Fibroblast of the aortic adventitia (primary cell): Measurements from ENCODE around the gene P2RX5. TPM values are rescaled to one million over a fixed set of nuclear protein-coding genes. Genes with fewer than 3 reads are reported as not detected.

Experiments
- DNase-seq: peaks from one replicate; pipeline ENCODE4 v3.0.0-alpha.2; 2010; ENCODE audit warnings: low read depth
- H3K4me3 ChIP-seq: 2 replicates; pipeline ENCODE4 v1.5.1; 2011; ENCODE audit warnings: low read depth, mild to moderate bottlenecking, control low read depth, low read length, moderate library complexity
- total RNA-seq: library from RNA; depleted of rRNA; stranded (reverse); fragments of >200 nt; gene quantifications from 2 replicates; pipeline ENCODE4 v1.2.3, GENCODE V29; 2012; ENCODE audit warnings: low replicate concordance
- TF ChIP-seq, protein P1 (sequence below): IDR thresholded peaks from 2 replicates; pipeline ENCODE4 v1.5.1; 2011; ENCODE audit warnings: mild to moderate bottlenecking, low read length, control low read depth, inconsistent platforms; ENCODE audit not compliant: insufficient read depth

The P2RX5 gene
- total RNA-seq, 1 donor, result 0.27 TPM

DNA sequence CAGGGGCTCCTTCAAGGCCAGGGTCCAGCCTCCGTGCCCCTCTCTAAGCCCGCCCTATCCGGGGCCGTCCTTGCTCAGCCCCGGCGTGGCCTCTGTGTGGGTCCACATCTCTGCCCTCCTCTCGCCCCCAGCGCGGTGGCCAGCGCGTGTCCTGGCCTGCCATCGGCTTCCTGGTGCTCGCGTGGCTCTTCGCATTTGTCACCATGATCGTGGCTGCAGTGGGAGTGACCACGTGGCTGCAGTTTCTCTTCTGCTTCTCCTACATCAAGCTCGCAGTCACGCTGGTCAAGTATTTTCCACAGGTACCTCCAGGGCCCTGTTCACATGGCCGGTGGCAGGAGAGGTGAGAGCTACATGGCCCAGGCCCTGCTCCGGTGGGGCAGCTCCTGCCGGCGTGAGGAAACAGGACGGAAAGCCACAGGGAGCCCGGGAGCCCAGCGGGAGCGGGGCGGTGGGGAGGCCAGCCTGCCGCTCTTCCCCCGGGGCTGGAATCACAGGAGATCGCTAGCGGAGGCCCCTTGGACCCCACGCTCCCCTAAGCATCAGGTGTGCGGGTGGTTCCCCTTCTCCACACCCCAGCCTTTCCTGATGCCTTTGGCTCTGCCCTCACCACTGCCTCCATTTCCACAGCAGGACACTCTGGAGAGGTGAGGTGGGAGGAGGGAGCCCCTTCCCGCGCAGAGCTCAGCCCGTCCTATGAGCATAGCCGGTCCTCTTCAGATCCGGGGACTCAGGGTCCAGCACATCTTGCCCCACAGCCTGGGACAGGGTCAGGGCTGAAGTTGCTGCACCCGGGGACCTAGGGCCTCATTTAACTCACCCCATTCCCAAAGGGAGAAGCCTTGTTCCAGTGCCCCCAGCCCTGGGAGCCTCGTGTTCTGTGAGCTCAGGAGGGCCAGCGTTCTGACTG is 37.8 kb downstream of the P2RX5 start:
- TF ChIP-seq, protein P1, sequence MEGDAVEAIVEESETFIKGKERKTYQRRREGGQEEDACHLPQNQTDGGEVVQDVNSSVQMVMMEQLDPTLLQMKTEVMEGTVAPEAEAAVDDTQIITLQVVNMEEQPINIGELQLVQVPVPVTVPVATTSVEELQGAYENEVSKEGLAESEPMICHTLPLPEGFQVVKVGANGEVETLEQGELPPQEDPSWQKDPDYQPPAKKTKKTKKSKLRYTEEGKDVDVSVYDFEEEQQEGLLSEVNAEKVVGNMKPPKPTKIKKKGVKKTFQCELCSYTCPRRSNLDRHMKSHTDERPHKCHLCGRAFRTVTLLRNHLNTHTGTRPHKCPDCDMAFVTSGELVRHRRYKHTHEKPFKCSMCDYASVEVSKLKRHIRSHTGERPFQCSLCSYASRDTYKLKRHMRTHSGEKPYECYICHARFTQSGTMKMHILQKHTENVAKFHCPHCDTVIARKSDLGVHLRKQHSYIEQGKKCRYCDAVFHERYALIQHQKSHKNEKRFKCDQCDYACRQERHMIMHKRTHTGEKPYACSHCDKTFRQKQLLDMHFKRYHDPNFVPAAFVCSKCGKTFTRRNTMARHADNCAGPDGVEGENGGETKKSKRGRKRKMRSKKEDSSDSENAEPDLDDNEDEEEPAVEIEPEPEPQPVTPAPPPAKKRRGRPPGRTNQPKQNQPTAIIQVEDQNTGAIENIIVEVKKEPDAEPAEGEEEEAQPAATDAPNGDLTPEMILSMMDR, result no peak
- DNase-seq, result no peak

DNA sequence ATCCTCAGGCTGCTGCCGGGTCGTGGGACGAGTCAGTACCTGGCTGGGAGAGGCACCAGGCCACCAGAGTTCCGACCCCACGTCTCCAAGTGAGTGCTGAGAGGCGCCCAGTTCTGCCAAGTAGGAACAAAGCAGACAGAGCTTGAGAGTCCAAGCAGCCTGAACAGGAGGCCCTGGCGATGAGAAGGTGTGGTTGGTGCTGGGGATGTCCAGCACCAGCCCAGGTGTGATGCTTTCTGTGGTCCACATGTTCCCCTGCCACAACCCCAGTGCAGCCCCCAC is 38.4 kb downstream of the P2RX5 start:
- TF ChIP-seq, protein P1, result no peak
- no peak for DNase-seq
- H3K4me3 ChIP-seq, result no peak overlapping the region

More for the DNA sequence above, 37.8 kb downstream of the P2RX5 start:
- no peak overlapping the region for H3K4me3 ChIP-seq

DNA sequence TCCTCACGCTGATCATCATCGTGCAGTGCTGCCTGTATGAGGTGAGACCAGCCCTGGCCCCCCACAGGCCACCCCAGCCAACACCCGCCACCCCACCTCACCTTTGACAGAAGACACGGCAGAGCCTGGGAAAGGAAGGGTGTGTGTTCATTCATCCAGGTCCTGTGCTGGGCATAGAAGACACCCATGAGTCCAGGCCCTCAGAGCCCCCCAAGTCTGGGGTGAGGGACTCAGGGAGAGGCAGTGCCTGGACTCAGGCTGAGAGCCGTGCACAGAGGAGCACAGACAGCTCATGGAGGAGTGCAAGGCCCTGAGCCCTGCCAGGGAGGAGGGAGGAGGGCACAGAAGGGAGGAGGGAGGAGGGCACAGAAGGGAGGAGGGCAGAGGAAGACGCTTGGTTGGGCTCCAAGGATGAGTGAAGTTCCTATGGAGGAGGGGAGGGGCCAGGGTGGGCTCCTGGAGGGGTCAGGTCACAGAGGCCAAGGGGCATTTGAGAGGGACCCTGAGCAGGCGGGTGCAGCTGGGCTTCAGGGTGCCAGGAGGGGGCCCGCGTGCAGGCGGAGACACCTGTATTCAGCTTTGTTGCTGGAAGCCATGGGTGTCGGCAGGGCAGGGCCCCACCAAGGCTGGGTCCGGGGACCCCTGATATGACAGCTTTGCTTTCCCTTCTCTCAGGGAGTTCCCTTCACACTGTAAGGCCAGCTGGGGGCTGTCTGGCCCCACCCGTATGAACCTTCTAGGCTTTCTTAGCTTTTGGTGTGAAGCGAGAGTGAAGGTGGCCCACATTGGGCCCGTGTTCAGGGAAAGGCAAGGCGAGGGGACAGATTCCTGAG is 39.0 kb downstream of the P2RX5 start:
- TF ChIP-seq, protein P1, result no peak
- no peak overlapping the region for H3K4me3 ChIP-seq
- no peak for DNase-seq

DNA sequence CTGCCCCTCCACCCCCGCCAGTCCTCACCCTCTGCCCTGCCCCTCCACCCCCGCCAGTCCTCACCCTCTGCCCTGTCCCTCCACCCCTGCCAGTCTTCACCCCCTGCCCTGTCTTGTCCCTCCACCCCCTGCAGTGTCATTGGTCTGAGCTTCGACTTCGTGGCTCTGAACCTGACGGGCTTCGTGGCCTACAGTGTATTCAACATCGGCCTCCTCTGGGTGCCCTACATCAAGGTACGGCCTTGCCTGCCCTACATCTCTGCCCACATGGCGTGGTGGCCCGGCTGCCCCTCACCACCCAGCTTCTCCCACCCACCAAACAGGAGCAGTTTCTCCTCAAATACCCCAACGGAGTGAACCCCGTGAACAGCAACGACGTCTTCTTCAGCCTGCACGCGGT is 39.6 kb downstream of the P2RX5 start:
- H3K4me3 ChIP-seq, result no peak overlapping the region
- no peak for DNase-seq
- TF ChIP-seq, protein P1, result no peak

DNA sequence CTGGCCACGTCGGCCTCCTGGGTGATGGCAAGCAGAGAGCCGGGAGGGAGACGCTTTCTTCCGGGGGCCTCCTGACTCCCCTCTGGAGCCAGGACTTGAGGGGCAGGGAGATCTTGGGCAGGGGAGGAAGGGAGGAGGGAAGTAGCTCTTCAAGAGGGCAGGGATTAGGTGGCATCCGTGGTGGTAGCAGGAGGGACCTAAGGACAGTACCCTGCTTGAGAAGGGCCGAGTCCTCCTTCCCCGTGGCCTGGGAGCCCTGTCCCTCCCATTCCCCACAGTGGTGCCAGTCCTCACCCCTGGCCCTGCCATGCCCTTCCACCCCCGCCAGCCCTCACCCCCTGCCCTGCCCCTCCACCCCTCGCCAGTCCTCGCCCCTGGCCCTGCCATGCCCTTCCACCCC is 40.2 kb downstream of the P2RX5 start:
- TF ChIP-seq, protein P1, result no peak
- H3K4me3 ChIP-seq, result no peak overlapping the region
- DNase-seq, result no peak

DNA sequence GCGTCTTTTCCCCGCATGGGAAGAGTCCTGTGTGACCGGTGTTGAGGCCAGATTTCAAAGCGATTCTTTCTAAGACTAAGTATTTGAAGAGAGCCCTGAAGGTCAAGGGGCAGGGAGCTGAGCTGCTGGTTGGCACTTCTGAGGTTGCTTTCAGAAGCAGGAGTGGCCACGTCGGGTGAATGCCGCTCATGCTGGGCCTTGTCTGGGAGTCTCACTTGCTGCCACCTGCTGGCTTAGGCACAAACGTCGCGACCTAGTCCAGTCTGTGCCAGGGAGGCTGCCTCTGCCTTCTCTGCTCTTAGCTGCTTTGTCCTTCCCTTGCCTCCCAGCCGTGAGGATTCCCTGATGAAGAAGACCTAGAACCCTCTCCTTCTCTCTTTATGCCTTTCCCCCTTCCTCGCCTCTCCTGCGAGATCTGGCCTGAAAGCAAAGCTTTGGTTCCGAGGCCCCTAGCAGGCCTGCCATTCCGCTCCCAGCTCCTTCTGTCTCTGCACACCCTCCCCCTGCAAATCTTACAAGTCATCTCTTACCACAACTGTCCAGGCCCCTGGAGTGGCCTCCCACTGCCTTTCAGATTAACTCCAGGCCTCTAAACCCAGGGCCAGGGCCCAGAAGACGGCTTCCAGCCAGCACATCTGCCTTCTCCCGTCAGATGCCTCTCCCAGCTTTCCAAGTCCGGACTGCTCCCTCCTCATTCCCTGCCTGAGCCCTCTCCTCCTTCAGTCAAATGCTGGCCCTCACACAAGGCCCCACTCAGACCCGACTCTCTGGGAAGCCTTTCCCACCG is 48.0 kb downstream of the P2RX5 start:
- peak; percentile 44 for DNase-seq
- TF ChIP-seq, protein P1, result peak; percentile 51

More for the DNA sequence above, 48.0 kb downstream of the P2RX5 start:
- no peak overlapping the region for H3K4me3 ChIP-seq
